ENCODE data around the gene NPAS3.

NPAS3 gene

DNA sequence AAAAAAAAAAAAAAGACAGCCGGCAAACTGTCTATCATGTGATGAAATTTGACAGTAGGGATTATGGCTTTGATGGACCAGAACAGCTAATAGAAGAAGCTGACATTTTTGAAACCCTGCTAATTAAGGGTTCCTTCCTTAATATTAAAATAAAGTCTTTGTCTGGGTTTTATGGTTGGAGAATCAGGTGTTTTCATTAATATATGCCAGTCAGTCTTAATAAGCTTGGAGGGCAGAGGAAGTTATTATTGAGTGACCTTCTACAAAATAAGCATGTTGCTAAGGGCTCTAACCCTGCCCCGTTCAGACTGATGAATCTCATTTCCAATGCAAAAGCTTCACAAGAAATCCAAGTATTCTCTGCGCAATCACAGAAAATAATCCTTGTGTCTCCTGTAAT, 722.4 kb downstream of the NPAS3 start:
- Histone ChIP-seq H3K27ac (ENCODE audit: low read depth, low read length) (no peak overlapping the region), H3K27me3 (ENCODE audit: control insufficient read depth, insufficient read depth, low read length) (no peaks in the 10 kb centered on the region), H3K9ac (ENCODE audit: low read length) (no peak overlapping the region), H3K4me1 (ENCODE audit: control insufficient read depth, insufficient read depth, low read length) (no peaks in the 10 kb centered on the region), H3K4me3 (ENCODE audit: low read depth, low read length) (no peak overlapping the region), H3K9me3 (ENCODE audit: control insufficient read depth, insufficient read depth, low read depth, low read length) (0 out of 2 replicates have a peak, but pooled peaks cover 3% of the 10 kb centered on the region), H3K36me3 (ENCODE audit: control insufficient read depth, insufficient read depth, low read length) (no peaks in the 10 kb centered on the region)

DNA sequence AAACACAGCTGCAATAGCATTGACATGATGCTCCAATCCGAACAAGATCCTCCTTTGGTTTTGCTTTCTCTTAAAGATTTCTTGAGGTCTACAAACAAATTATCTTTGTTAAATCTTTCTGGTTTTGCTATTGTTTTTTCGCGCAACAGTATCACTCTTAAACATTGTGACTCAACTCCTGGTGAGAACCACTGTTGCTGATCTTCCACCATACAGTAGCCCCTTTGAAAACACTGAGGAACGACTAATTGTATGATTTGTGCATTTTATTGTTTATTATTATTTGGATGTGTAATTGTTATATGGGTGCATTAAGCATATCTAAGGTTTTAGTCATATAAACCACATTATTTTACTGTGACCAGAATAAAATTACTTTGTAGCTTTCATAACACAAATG, 729.4 kb downstream of the NPAS3 start:
- 0 out of 2 replicates have a peak, but pooled peaks cover 3% of the 10 kb centered on the region for H3K9me3 ChIP-seq (ENCODE audit: control insufficient read depth, insufficient read depth, low read depth, low read length)
- no peak overlapping the region for H3K9ac ChIP-seq (ENCODE audit: low read length)
- H3K4me3 ChIP-seq (ENCODE audit: low read depth, low read length), result no peak overlapping the region
- no peaks in the 10 kb centered on the region for H3K27me3 ChIP-seq (ENCODE audit: control insufficient read depth, insufficient read depth, low read length)
- H3K4me1 ChIP-seq (ENCODE audit: control insufficient read depth, insufficient read depth, low read length), result no peaks in the 10 kb centered on the region
- no peaks in the 10 kb centered on the region for H3K36me3 ChIP-seq (ENCODE audit: control insufficient read depth, insufficient read depth, low read length)
- no peak overlapping the region for H3K27ac ChIP-seq (ENCODE audit: low read depth, low read length)

GRCh38 chr14:33669111-33669510, 730.4 kb downstream of the NPAS3 start:
- Histone ChIP-seq H3K27ac (ENCODE audit: low read depth, low read length) (no peak overlapping the region), H3K36me3 (ENCODE audit: control insufficient read depth, insufficient read depth, low read length) (no peaks in the 10 kb centered on the region), H3K4me1 (ENCODE audit: control insufficient read depth, insufficient read depth, low read length) (no peaks in the 10 kb centered on the region)

GRCh38 chr14:33670235-33670634, 731.6 kb downstream of the NPAS3 start:
- Histone ChIP-seq H3K9ac (ENCODE audit: low read length) (no peak overlapping the region), H3K9me3 (ENCODE audit: control insufficient read depth, insufficient read depth, low read depth, low read length) (no peaks in the 10 kb centered on the region), H3K4me1 (ENCODE audit: control insufficient read depth, insufficient read depth, low read length) (no peaks in the 10 kb centered on the region), H3K27ac (ENCODE audit: low read depth, low read length) (no peak overlapping the region), H3K27me3 (ENCODE audit: control insufficient read depth, insufficient read depth, low read length) (no peaks in the 10 kb centered on the region), H3K36me3 (ENCODE audit: control insufficient read depth, insufficient read depth, low read length) (no peaks in the 10 kb centered on the region), H3K4me3 (ENCODE audit: low read depth, low read length) (no peak overlapping the region)

More at GRCh38 chr14:33669111-33669510, 730.4 kb downstream of the NPAS3 start:
- H3K27me3 ChIP-seq (ENCODE audit: control insufficient read depth, insufficient read depth, low read length), result no peaks in the 10 kb centered on the region
- H3K9me3 ChIP-seq (ENCODE audit: control insufficient read depth, insufficient read depth, low read depth, low read length), result 0 out of 2 replicates have a peak, but pooled peaks cover under 1% of the 10 kb centered on the region
- H3K9ac ChIP-seq (ENCODE audit: low read length), result no peak overlapping the region
- H3K4me3 ChIP-seq (ENCODE audit: low read depth, low read length), result no peak overlapping the region

DNA sequence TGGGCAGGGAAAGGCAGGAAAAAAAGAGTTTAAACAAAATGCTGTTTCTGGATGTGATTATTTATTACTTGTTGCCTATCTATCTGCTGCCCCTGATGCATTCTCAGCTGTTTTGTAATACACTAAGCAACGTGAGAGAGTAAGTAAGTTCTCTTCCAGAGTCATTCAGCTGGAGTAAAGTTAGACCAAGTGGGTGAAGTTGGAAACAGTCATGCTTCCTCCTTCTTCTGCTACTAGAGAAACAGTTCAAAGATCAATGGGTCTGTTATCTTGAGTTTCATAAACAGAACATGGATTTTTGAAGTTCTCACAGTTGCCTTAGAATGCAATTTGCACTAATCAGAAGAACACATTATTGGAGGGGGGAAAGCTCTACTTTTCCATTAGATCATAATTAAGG, 732.9 kb downstream of the NPAS3 start:
- Histone ChIP-seq H3K27me3 (ENCODE audit: control insufficient read depth, insufficient read depth, low read length) (no peaks in the 10 kb centered on the region), H3K4me1 (ENCODE audit: control insufficient read depth, insufficient read depth, low read length) (0 out of 2 replicates have a peak, but pooled peaks cover 3% of the 10 kb centered on the region), H3K36me3 (ENCODE audit: control insufficient read depth, insufficient read depth, low read length) (no peaks in the 10 kb centered on the region), H3K9ac (ENCODE audit: low read length) (no peak overlapping the region), H3K27ac (ENCODE audit: low read depth, low read length) (no peak overlapping the region), H3K9me3 (ENCODE audit: control insufficient read depth, insufficient read depth, low read depth, low read length) (no peaks in the 10 kb centered on the region), H3K4me3 (ENCODE audit: low read depth, low read length) (no peak overlapping the region)

GRCh38 chr14:33674927-33675326, 736.2 kb downstream of the NPAS3 start:
- H3K4me1 ChIP-seq (ENCODE audit: control insufficient read depth, insufficient read depth, low read length), result 0 out of 2 replicates have a peak, but pooled peaks cover 3% of the 10 kb centered on the region
- no peaks in the 10 kb centered on the region for H3K9me3 ChIP-seq (ENCODE audit: control insufficient read depth, insufficient read depth, low read depth, low read length)
- no peaks in the 10 kb centered on the region for H3K36me3 ChIP-seq (ENCODE audit: control insufficient read depth, insufficient read depth, low read length)
- no peak overlapping the region for H3K9ac ChIP-seq (ENCODE audit: low read length)
- H3K4me3 ChIP-seq (ENCODE audit: low read depth, low read length), result no peak overlapping the region
- H3K27ac ChIP-seq (ENCODE audit: low read depth, low read length), result no peak overlapping the region
- H3K27me3 ChIP-seq (ENCODE audit: control insufficient read depth, insufficient read depth, low read length), result no peaks in the 10 kb centered on the region

GRCh38 chr14:33675415-33676130, 736.9 kb downstream of the NPAS3 start:
- H3K9me3 ChIP-seq (ENCODE audit: control insufficient read depth, insufficient read depth, low read depth, low read length), result no peaks in the 10 kb centered on the region
- no peak overlapping the region for H3K9ac ChIP-seq (ENCODE audit: low read length)
- no peak overlapping the region for H3K4me3 ChIP-seq (ENCODE audit: low read depth, low read length)
- H3K36me3 ChIP-seq (ENCODE audit: control insufficient read depth, insufficient read depth, low read length), result no peaks in the 10 kb centered on the region
- H3K27me3 ChIP-seq (ENCODE audit: control insufficient read depth, insufficient read depth, low read length), result no peaks in the 10 kb centered on the region
- 0 out of 2 replicates have a peak, but pooled peaks cover 3% of the 10 kb centered on the region for H3K4me1 ChIP-seq (ENCODE audit: control insufficient read depth, insufficient read depth, low read length)
- no peak overlapping the region for H3K27ac ChIP-seq (ENCODE audit: low read depth, low read length)

DNA sequence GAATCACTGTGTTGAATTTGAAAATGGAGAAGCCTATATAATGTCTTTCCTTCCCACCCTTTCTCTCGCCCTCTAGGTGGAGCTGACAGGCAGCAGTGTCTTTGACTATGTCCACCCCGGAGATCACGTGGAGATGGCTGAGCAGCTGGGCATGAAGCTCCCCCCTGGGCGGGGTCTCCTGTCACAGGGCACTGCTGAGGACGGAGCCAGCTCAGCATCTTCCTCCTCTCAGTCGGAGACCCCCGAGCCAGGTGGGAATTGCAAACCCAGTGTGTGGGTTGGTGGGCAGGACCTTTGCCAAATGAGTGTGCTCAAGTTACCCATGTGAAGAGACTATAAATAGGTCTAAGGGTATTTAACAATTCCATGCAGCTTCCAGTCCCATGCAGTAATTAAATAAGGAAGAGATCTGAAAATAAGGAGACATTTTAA, 737.5 kb downstream of the NPAS3 start:
- Histone ChIP-seq H3K27ac (ENCODE audit: low read depth, low read length) (no peak overlapping the region), H3K27me3 (ENCODE audit: control insufficient read depth, insufficient read depth, low read length) (no peaks in the 10 kb centered on the region), H3K36me3 (ENCODE audit: control insufficient read depth, insufficient read depth, low read length) (no peaks in the 10 kb centered on the region), H3K4me3 (ENCODE audit: low read depth, low read length) (no peak overlapping the region), H3K9me3 (ENCODE audit: control insufficient read depth, insufficient read depth, low read depth, low read length) (no peaks in the 10 kb centered on the region), H3K9ac (ENCODE audit: low read length) (no peak overlapping the region), H3K4me1 (ENCODE audit: control insufficient read depth, insufficient read depth, low read length) (0 out of 2 replicates have a peak, but pooled peaks cover 3% of the 10 kb centered on the region)

GRCh38 chr14:33676891-33677290, 738.2 kb downstream of the NPAS3 start:
- H3K4me1 ChIP-seq (ENCODE audit: control insufficient read depth, insufficient read depth, low read length), result 0 out of 2 replicates have a peak, but pooled peaks cover 3% of the 10 kb centered on the region
- H3K9me3 ChIP-seq (ENCODE audit: control insufficient read depth, insufficient read depth, low read depth, low read length), result no peaks in the 10 kb centered on the region
- H3K4me3 ChIP-seq (ENCODE audit: low read depth, low read length), result no peak overlapping the region
- H3K36me3 ChIP-seq (ENCODE audit: control insufficient read depth, insufficient read depth, low read length), result no peaks in the 10 kb centered on the region
- H3K9ac ChIP-seq (ENCODE audit: low read length), result no peak overlapping the region
- H3K27ac ChIP-seq (ENCODE audit: low read depth, low read length), result no peak overlapping the region
- H3K27me3 ChIP-seq (ENCODE audit: control insufficient read depth, insufficient read depth, low read length), result no peaks in the 10 kb centered on the region

DNA sequence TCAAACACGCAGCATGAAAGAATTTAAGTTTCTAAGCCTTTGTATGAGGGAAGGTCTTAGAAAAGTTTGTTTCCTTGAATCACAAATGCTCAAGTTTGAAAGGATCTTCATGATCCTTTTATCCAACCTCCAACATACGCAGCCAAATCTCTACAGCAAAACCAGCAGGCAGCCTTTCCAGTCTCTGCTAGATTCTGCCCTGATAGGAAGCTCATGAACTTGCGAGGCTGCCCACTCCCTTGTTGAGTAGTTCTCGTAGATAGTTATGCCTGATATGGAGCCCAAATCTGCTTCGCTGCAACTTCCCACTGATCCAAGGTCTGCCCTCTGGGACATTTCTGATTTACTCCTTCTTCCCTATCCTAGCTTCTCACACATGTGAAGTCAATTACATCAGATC, 739.3 kb downstream of the NPAS3 start:
- H3K36me3 ChIP-seq (ENCODE audit: control insufficient read depth, insufficient read depth, low read length), result no peaks in the 10 kb centered on the region
- no peak overlapping the region for H3K4me3 ChIP-seq (ENCODE audit: low read depth, low read length)
- H3K9me3 ChIP-seq (ENCODE audit: control insufficient read depth, insufficient read depth, low read depth, low read length), result no peaks in the 10 kb centered on the region
- no peak overlapping the region for H3K9ac ChIP-seq (ENCODE audit: low read length)
- H3K27me3 ChIP-seq (ENCODE audit: control insufficient read depth, insufficient read depth, low read length), result no peaks in the 10 kb centered on the region
- H3K27ac ChIP-seq (ENCODE audit: low read depth, low read length), result no peak overlapping the region
- H3K4me1 ChIP-seq (ENCODE audit: control insufficient read depth, insufficient read depth, low read length), result 0 out of 2 replicates have a peak, but pooled peaks cover 3% of the 10 kb centered on the region

DNA sequence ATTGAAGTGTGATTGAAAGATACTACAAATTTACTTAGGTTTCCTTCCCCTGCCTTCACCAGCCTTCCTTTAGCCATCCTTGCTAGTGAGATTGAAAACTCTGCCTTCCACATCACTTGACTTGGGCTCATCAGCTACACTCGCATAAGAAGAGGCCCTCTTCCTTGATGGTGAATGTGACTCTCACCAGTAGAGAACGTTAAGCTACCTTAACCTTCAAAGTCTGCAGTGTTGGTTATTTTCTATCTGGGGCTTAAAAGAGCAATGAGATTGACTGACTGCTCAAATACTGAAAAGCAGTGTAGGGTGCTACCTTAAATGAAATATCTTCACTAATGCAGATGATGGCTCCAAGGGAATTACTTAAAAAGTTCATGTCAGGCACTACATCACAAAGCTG, 740.3 kb downstream of the NPAS3 start:
- no peak overlapping the region for H3K27ac ChIP-seq (ENCODE audit: low read depth, low read length)
- H3K9me3 ChIP-seq (ENCODE audit: control insufficient read depth, insufficient read depth, low read depth, low read length), result no peaks in the 10 kb centered on the region
- no peaks in the 10 kb centered on the region for H3K27me3 ChIP-seq (ENCODE audit: control insufficient read depth, insufficient read depth, low read length)
- H3K9ac ChIP-seq (ENCODE audit: low read length), result no peak overlapping the region
- no peaks in the 10 kb centered on the region for H3K36me3 ChIP-seq (ENCODE audit: control insufficient read depth, insufficient read depth, low read length)
- 0 out of 2 replicates have a peak, but pooled peaks cover 3% of the 10 kb centered on the region for H3K4me1 ChIP-seq (ENCODE audit: control insufficient read depth, insufficient read depth, low read length)
- no peak overlapping the region for H3K4me3 ChIP-seq (ENCODE audit: low read depth, low read length)

Data from HUES6 (cell line).